Effector memory CD8-positive, alpha-beta T cell (primary cell): ENCODE measurements around the gene MED13L.

Experiments
- ATAC-seq: fragments of 150-1000 bp; cut with Tn5 transposase; replicated peaks from 2 replicates; pipeline ENCODE4 v1.10.0; 2021; ENCODE audit warnings: mild to moderate bottlenecking, moderate library complexity
- DNase-seq, 3 experiments: peaks; one replicate each; pipeline ENCODE4 v3.0.0; 2021
- H3K27ac Mint-ChIP-seq, 2 donors: one replicate each; pipeline ENCODE4 v1.8.0; 2022; ENCODE audit warnings: mild to moderate bottlenecking in 2 of 2, mixed read lengths in 2 of 2, moderate library complexity in 2 of 2
- H3K27me3 Mint-ChIP-seq, 2 donors: one replicate each; pipeline ENCODE4 v1.8.0; 2022; ENCODE audit warnings: mixed read lengths in 2 of 2
- H3K36me3 Mint-ChIP-seq: one replicate; pipeline ENCODE4 v1.8.0; 2022; ENCODE audit warnings: mild to moderate bottlenecking, moderate library complexity, mixed read lengths; ENCODE audit not compliant: insufficient read depth
- H3K4me1 Mint-ChIP-seq, 2 donors: one replicate each; pipeline ENCODE4 v1.8.0; 2022; ENCODE audit warnings: low read depth in 2 of 2, mixed read lengths in 2 of 2
- H3K4me3 Mint-ChIP-seq, 2 donors: one replicate each; pipeline ENCODE4 v1.8.0; 2022; ENCODE audit warnings: mild to moderate bottlenecking in 2 of 2, mixed read lengths in 2 of 2, moderate library complexity in 2 of 2
- H3K9me3 Mint-ChIP-seq, 2 donors: one replicate each; pipeline ENCODE4 v1.8.0; 2022; ENCODE audit warnings: mixed read lengths in 2 of 2

MED13L gene

GRCh38 chr12:116183741-116184141 is 93.8 kb downstream of the MED13L start:
- Mint-ChIP-seq H3K27ac (no peak overlapping the region), H3K4me1 (peaks cover 34 to 61% of the 10 kb centered on the region in 2 donors), H3K4me3 (no peak overlapping the region), H3K27me3 (no peaks in the 10 kb centered on the region), H3K9me3 (no peaks in the 10 kb centered on the region), H3K36me3 (no peaks in the 10 kb centered on the region)
- no peak for DNase-seq
- no peak for ATAC-seq

DNA sequence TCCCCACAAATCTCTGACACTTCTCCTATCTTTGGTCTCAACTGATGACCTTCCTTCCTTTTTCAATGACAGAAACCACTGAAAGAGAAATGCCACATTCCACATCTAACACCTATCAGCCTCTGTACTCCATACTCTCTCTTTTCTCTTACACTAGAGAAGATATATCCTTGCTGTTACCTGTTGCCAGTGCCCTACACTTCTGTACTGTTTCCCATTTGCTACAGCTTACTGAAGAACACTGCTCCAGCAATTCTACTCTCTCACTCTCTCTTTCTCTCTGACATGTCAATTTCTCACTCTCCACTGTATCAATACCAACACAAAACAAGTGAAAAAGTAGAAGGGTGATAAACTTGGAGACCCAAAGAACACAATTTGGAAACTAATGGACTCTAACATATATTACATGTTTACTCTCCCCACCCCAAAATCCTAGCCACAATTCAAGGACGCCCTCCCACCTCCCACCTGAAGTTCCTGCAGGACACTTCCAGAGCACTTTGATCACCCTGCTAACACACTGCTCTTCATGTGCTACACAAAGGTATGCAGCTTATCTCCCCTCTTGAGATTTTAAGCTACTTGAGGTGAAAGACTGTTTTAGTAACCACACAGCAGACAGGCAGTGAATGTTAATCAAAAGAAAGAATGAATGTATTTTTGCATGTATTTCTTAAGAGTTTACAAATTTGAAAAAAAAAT is 95.0 kb downstream of the MED13L start:
- DNase-seq = no peak
- Mint-ChIP-seq H3K36me3 (no peaks in the 10 kb centered on the region), H3K27me3 (no peaks in the 10 kb centered on the region), H3K27ac (peak overlapping the region in 1 of 2 donors; percentile 9), H3K9me3 (no peaks in the 10 kb centered on the region), H3K4me3 (no peak overlapping the region), H3K4me1 (peaks cover 31 to 60% of the 10 kb centered on the region in 2 donors)
- no peak for ATAC-seq

- H3K36me3 Mint-ChIP-seq = no peaks in the 10 kb centered on the region
- no peaks in the 10 kb centered on the region for H3K27me3 Mint-ChIP-seq
- peaks cover 33 to 59% of the 10 kb centered on the region in 2 donors for H3K4me1 Mint-ChIP-seq
- no peak overlapping the region for H3K27ac Mint-ChIP-seq
- no peaks in the 10 kb centered on the region for H3K9me3 Mint-ChIP-seq
- ATAC-seq (no peak), DNase-seq (no peak)
- H3K4me3 Mint-ChIP-seq = no peak overlapping the region
Observed at GRCh38 chr12:116180448-116180847, 97.0 kb downstream of the MED13L start.

DNA sequence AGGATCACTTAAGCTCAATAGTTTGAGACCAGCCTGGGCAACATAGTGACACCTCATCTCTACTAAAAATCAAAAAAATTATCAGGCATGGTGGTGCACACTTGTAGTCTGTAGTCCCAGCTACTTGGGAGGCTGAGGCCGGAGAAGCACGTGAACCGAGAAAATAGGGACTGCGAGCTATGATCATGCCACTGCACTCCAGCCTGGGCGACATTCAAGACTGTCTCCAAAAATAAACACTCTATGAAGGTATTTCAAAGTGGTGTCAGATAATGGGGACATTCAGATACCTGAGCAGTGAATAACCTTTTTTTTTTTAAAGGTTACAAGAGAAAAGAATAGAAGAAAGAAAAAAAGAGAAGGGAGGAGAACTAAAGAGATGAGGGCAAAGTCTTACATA is 98.1 kb downstream of the MED13L start:
- H3K36me3 Mint-ChIP-seq = no peaks in the 10 kb centered on the region
- no peak overlapping the region for H3K4me3 Mint-ChIP-seq
- ATAC-seq = no peak
- no peak overlapping the region for H3K27ac Mint-ChIP-seq
- no peak for DNase-seq
- no peaks in the 10 kb centered on the region for H3K27me3 Mint-ChIP-seq
- H3K9me3 Mint-ChIP-seq = no peaks in the 10 kb centered on the region
- H3K4me1 Mint-ChIP-seq = peaks cover 38 to 62% of the 10 kb centered on the region in 2 donors

DNA sequence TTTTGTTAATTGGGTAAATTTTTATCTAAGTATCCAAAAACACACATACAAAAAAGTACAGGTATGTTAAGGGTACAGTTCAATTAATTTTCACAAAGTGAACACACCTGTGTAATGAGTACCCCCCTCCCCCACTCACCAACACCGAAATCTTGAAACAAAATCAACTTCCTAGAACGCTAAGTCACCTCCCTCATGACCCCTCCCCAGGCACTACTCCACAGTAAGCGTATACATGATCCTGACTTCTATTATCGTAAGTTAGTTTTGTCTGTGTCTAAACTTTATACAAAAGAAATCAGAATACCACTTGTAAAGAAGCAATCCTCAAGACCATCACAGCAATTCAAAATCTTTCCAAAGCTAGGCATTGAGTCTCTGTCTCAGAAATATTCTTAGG is 100.5 kb downstream of the MED13L start:
- Mint-ChIP-seq H3K27me3 (no peaks in the 10 kb centered on the region), H3K9me3 (no peaks in the 10 kb centered on the region), H3K4me3 (no peak overlapping the region), H3K27ac (peak overlapping the region in 1 of 2 donors; percentile 35), H3K4me1 (peaks cover 37 to 72% of the 10 kb centered on the region in 2 donors), H3K36me3 (no peaks in the 10 kb centered on the region)
- DNase-seq (no peak), ATAC-seq (no peak)

- no peaks in the 10 kb centered on the region for H3K27me3 Mint-ChIP-seq
Observed at GRCh38 chr12:116174904-116175303, 102.6 kb downstream of the MED13L start.

GRCh38 chr12:116174006-116174405 is 103.5 kb downstream of the MED13L start:
- ATAC-seq (no peak), DNase-seq (no peak)
- H3K27me3 Mint-ChIP-seq = no peaks in the 10 kb centered on the region
- H3K4me3 Mint-ChIP-seq = no peak overlapping the region
- H3K27ac Mint-ChIP-seq = no peak overlapping the region
- peaks cover 40 to 62% of the 10 kb centered on the region in 2 donors for H3K4me1 Mint-ChIP-seq
- no peaks in the 10 kb centered on the region for H3K36me3 Mint-ChIP-seq
- H3K9me3 Mint-ChIP-seq = no peaks in the 10 kb centered on the region

More at GRCh38 chr12:116174904-116175303, 102.6 kb downstream of the MED13L start:
- no peak overlapping the region for H3K4me3 Mint-ChIP-seq
- H3K27ac Mint-ChIP-seq = peak overlapping the region in 1 of 2 donors; percentile 20
- no peak for DNase-seq
- H3K9me3 Mint-ChIP-seq = no peaks in the 10 kb centered on the region
- H3K4me1 Mint-ChIP-seq = peaks cover 44 to 66% of the 10 kb centered on the region in 2 donors
- no peaks in the 10 kb centered on the region for H3K36me3 Mint-ChIP-seq
- ATAC-seq = no peak

- DNase-seq (no peak), ATAC-seq (peak; percentile 78)
- peaks cover 41 to 62% of the 10 kb centered on the region in 2 donors for H3K4me1 Mint-ChIP-seq
- H3K9me3 Mint-ChIP-seq = no peaks in the 10 kb centered on the region
- H3K4me3 Mint-ChIP-seq = peak overlapping the region; percentile 59 to 73
- no peaks in the 10 kb centered on the region for H3K36me3 Mint-ChIP-seq
- no peaks in the 10 kb centered on the region for H3K27me3 Mint-ChIP-seq
- H3K27ac Mint-ChIP-seq = peak overlapping the region; percentile 49 to 89
Observed at GRCh38 chr12:116172224-116172849, 105.2 kb downstream of the MED13L start.

GRCh38 chr12:116171549-116171948 is 105.9 kb downstream of the MED13L start:
- H3K4me1 Mint-ChIP-seq = peaks cover 38 to 62% of the 10 kb centered on the region in 2 donors

DNA sequence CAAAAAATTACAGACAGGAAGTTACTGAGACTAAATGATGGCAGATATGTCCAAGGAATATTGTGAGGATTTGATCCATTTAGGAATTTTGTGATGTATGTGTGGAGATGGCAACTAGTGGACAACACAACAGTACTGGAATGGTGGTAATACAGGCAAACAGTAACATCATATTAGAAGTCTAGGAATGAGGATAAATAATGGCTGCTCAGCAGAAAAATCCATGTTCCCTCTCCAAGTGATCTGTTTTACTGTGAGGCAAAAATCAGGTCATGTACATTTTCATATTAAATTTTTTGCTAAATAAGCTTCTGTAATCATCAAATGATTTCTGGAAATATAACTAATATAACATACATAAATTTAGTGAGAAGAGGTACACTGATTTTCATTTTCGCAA is 108.4 kb downstream of the MED13L start:
- Mint-ChIP-seq H3K27ac (no peak overlapping the region), H3K4me3 (no peak overlapping the region), H3K9me3 (no peaks in the 10 kb centered on the region), H3K36me3 (no peaks in the 10 kb centered on the region), H3K4me1 (peaks cover 37 to 57% of the 10 kb centered on the region in 2 donors), H3K27me3 (no peaks in the 10 kb centered on the region)
- DNase-seq (no peak), ATAC-seq (no peak)

More at GRCh38 chr12:116171549-116171948, 105.9 kb downstream of the MED13L start:
- peak overlapping the region; percentile 59 to 73 for H3K4me3 Mint-ChIP-seq
- no peaks in the 10 kb centered on the region for H3K36me3 Mint-ChIP-seq
- DNase-seq (no peak), ATAC-seq (no peak)
- peak overlapping the region; percentile 49 to 89 for H3K27ac Mint-ChIP-seq
- no peaks in the 10 kb centered on the region for H3K9me3 Mint-ChIP-seq
- no peaks in the 10 kb centered on the region for H3K27me3 Mint-ChIP-seq

DNA sequence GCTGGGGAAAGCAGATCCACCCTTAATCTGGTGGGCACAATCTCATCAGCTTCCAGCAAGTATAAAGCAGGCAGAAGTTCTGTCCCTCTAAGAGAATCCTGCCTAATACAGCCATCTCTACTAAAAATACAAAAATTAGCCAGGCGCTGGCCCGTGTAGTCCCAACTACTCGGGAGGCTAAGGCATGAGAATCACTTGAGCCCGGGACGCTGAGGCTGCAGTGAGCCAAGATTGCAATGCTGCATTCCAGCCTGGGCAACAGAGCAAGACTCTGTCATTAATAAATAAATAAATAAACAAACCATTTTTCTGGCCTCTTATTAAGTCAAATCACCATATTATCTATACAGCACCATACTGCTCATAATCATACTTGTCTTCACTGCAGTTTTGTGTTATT is 111.2 kb downstream of the MED13L start:
- Mint-ChIP-seq H3K36me3 (no peaks in the 10 kb centered on the region), H3K4me1 (peaks cover 21 to 43% of the 10 kb centered on the region in 2 donors), H3K9me3 (no peaks in the 10 kb centered on the region), H3K27me3 (no peaks in the 10 kb centered on the region), H3K4me3 (no peak overlapping the region), H3K27ac (no peak overlapping the region)
- DNase-seq = no peak
- ATAC-seq = no peak

DNA sequence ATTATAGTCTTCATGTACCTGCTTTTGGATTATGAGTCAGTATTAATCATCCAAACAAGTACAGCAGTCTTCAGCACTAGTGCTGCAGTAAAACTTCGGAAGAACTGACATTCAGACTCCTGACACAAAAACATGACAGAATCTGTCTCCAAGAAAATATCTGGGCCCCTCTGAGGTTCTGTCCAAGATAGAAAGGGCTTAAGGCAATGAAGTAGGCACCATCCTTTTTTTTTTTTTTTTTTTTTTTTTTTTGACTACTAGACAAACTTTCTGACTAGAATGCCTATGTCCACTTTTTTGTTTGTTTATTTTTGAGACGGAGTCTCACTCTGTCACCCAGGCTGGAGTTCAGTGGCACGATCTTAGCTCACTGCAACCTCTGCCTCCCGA is 112.5 kb downstream of the MED13L start:
- Mint-ChIP-seq H3K36me3 (peaks cover 2% of the 10 kb centered on the region), H3K4me1 (peaks cover 22 to 47% of the 10 kb centered on the region in 2 donors), H3K27ac (peak overlapping the region in 1 of 2 donors; percentile 35), H3K27me3 (no peaks in the 10 kb centered on the region), H3K4me3 (peak overlapping the region in 1 of 2 donors; percentile 22), H3K9me3 (no peaks in the 10 kb centered on the region)
- DNase-seq (no peak), ATAC-seq (no peak)

DNA sequence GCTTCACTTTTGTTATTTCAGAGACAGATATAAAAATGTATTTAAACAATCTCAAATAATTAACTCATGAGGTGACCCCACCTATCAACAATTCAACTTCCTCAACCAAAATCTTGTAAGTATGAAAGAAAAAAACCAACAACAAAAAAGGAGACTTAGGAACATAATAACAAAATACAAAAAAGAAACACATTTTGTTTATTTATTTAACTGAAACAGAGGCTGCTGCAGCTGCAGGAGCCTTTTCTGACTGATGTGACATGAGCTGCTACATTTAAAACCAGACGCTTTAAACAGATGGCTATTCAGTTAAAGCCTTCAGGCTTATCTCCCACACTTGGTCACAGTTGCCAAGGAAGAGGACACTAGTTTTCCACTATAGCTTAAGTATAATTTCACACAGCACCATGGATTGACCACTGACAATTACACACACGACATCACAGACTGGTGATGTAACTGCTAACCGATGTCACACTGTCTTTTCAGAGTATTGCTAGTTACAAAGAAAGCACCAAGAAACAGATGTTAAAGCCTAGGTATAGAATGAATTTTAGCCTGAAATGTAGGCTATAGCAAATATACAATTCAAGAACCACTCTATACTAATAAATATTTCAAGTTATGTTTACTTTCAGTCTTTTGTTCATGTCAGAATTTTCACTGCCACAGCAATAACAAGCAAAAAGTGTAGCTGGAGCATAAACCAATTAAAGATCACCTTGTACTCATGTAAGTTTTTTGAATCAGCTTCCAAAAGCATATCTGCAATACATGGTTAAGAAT is 113.0 kb downstream of the MED13L start:
- Mint-ChIP-seq H3K4me1 (peaks cover 22 to 47% of the 10 kb centered on the region in 2 donors), H3K27ac (peak overlapping the region in 1 of 2 donors; percentile 45), H3K27me3 (no peaks in the 10 kb centered on the region), H3K4me3 (no peak overlapping the region), H3K9me3 (no peaks in the 10 kb centered on the region), H3K36me3 (peaks cover 2% of the 10 kb centered on the region)
- DNase-seq (no peak), ATAC-seq (no peak)
